Measurements from ENCODE around the gene UNC50. TPM values are rescaled to one million over a fixed set of nuclear protein-coding genes. Genes with fewer than 3 reads are reported as not detected.

Gene UNC50
- polyA plus RNA-seq, 2 of the 4 experiments (the other 2 are of a cell fraction) = 57.0 to 90.6 TPM

DNA sequence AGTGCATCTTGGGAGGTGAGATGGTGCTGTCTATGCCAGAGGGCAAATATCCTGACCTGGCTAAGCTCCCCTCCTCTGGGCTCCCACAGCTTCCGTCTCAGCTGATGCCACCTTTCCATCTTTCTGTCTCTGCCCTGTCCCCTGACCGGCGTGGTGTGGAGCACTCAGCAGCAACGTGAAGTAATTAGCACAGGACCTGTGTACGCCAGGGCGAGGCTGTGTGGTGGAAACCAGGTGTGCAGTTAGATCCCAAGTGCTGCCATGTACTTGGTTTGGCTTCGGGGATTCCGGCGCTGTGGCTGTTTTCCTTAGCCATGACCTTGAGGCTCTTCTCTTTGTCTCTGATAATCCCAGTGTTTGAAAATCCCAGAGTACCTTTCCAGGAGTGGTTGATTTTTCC is 36.6 kb upstream of the UNC50 start:
- H3K4me3 ChIP-seq = no peak overlapping the region
- H3K9me3 ChIP-seq = no peaks in the 10 kb centered on the region
- 93% methylated on average over 8 of the region's 9 CpGs for WGBS (ENCODE audit: missing lambda C conversion rate)
- POLR2A ChIA-PET = no interaction called here
- H3K4me1 ChIP-seq = no peaks in the 10 kb centered on the region
- CTCF ChIA-PET = interaction anchor here (2.4 to 5.1 kb wide), 3 partner anchors 7 to 159 kb away, joined by 9 to 20 read pairs (median 16); no protein-coding TSS in a partner anchor
- ATAC-seq = no peak
- TF ChIP-seq EP300 (IDR thresholded peaks at IDR 0.05) (no peak), NPAS2 (CRISPR knock-in tag; IDR thresholded peaks at IDR 0.05; ENCODE audit: borderline replicate concordance) (no peak), JUNB (IDR thresholded peaks at IDR 0.05) (no peak), JUN (IDR thresholded peaks at IDR 0.05) (no peak), RCOR1 (IDR thresholded peaks at IDR 0.05; ENCODE audit: low read depth, low read length) (no peak), EHMT2 (IDR thresholded peaks at IDR 0.05; ENCODE audit: low read depth) (no peak), MYC (IDR thresholded peaks at IDR 0.05; ENCODE audit: borderline replicate concordance, low read length) (no peak)
- TF ChIP-seq, protein P1, sequence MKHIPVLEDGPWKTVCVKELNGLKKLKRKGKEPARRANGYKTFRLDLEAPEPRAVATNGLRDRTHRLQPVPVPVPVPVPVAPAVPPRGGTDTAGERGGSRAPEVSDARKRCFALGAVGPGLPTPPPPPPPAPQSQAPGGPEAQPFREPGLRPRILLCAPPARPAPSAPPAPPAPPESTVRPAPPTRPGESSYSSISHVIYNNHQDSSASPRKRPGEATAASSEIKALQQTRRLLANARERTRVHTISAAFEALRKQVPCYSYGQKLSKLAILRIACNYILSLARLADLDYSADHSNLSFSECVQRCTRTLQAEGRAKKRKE (CRISPR knock-in tag; IDR thresholded peaks at IDR 0.05; ENCODE audit: low read depth) = no peak
- TF ChIP-seq, protein P2, sequence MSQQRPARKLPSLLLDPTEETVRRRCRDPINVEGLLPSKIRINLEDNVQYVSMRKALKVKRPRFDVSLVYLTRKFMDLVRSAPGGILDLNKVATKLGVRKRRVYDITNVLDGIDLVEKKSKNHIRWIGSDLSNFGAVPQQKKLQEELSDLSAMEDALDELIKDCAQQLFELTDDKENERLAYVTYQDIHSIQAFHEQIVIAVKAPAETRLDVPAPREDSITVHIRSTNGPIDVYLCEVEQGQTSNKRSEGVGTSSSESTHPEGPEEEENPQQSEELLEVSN (IDR thresholded peaks at IDR 0.05; ENCODE audit: borderline replicate concordance, low read depth) = no peak
- H3K4me2 ChIP-seq = no peak overlapping the region
- FAIRE-seq = no peak
- DNase-seq (ENCODE audit: low read depth in 1 of 2, low spot score in 1 of 2) = no peak
- H3K27ac ChIP-seq = no peak overlapping the region

DNA sequence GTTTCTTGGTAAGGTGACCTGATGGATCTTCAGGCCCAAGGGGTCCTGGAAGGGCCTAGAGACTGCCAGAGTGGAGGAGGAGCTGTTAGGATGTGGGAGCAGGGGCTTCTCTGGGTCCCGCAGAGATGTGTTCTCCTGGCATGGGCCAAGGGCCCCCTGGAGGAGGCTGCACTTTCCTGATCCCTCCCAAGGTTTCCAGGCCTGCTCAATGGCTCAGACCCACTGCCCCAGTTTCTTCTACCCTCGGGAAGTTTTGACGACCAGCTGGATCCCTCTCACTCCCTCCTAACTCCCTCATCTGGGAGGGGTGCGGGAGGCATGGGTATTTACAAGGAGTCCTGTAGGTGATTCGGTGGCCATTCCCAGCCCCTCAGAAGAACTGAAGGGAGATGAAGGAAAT is 36.2 kb upstream of the UNC50 start:
- ATAC-seq = no peak
- H3K4me1 ChIP-seq = no peaks in the 10 kb centered on the region
- POLR2A ChIA-PET = no interaction called here
- no peaks in the 10 kb centered on the region for H3K9me3 ChIP-seq
- H3K4me2 ChIP-seq = no peak overlapping the region
- no peak for DNase-seq (ENCODE audit: low read depth in 1 of 2, low spot score in 1 of 2)
- H3K4me3 ChIP-seq = no peak overlapping the region
- CTCF ChIA-PET = interaction anchor here (2.4 to 5.1 kb wide), 2 partner anchors 12 to 160 kb away, joined by 9 to 16 read pairs; no protein-coding TSS in a partner anchor
- WGBS (ENCODE audit: missing lambda C conversion rate) = 98% methylated on average over 5 of the region's 5 CpGs
- TF ChIP-seq MYC (IDR thresholded peaks at IDR 0.05; ENCODE audit: borderline replicate concordance, low read length) (no peak), EHF (CRISPR knock-in tag; IDR thresholded peaks at IDR 0.05) (no peak)
- TF ChIP-seq, protein P2 (IDR thresholded peaks at IDR 0.05; ENCODE audit: borderline replicate concordance, low read depth) = no peak
- TF ChIP-seq, protein P3, sequence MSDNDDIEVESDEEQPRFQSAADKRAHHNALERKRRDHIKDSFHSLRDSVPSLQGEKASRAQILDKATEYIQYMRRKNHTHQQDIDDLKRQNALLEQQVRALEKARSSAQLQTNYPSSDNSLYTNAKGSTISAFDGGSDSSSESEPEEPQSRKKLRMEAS (IDR thresholded peaks at IDR 0.05) = no peak
- H3K27ac ChIP-seq = no peak overlapping the region
- FAIRE-seq = no peak

DNA sequence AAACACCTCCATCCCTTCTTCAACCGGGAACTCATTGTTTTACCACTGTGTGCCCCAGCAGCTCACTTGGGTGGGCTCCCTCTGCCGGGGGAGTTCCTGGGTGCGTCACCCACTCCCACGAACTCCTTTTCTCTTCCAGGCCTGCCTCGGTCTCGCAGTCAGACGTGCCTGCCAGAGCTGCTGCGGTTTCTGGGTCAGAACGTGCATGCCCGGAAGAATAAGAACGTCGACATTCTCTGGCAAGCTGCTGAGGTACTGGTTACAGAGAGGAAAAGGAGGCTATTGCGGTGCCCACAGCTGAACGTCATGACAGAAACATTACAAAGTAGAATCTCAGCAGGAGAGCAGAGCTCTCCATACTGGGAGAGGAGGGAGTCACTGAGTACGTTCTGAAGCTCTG is 35.7 kb upstream of the UNC50 start:
- CTCF ChIA-PET = interaction anchor here (2.4 to 5.1 kb wide), 2 partner anchors 12 to 160 kb away, joined by 9 to 16 read pairs; no protein-coding TSS in a partner anchor
- 91% methylated on average over 15 of the region's 15 CpGs for WGBS (ENCODE audit: missing lambda C conversion rate)
- no peak for ATAC-seq
- Histone ChIP-seq H3K27ac (no peak overlapping the region), H3K4me3 (no peak overlapping the region), H3K4me2 (no peak overlapping the region), H3K4me1 (no peaks in the 10 kb centered on the region), H3K9me3 (no peaks in the 10 kb centered on the region)
- TF ChIP-seq KDM5A (IDR thresholded peaks at IDR 0.05) = no peak
- no peak for TF ChIP-seq SREBF2 (IDR thresholded peaks at IDR 0.05)
- TF ChIP-seq, protein P4, sequence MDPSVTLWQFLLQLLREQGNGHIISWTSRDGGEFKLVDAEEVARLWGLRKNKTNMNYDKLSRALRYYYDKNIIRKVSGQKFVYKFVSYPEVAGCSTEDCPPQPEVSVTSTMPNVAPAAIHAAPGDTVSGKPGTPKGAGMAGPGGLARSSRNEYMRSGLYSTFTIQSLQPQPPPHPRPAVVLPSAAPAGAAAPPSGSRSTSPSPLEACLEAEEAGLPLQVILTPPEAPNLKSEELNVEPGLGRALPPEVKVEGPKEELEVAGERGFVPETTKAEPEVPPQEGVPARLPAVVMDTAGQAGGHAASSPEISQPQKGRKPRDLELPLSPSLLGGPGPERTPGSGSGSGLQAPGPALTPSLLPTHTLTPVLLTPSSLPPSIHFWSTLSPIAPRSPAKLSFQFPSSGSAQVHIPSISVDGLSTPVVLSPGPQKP (IDR thresholded peaks at IDR 0.05; ENCODE audit: low read depth, low read length) = no peak
- POLR2A ChIA-PET = no interaction called here
- no peak for DNase-seq (ENCODE audit: low read depth in 1 of 2, low spot score in 1 of 2)
- no peak for FAIRE-seq

DNA sequence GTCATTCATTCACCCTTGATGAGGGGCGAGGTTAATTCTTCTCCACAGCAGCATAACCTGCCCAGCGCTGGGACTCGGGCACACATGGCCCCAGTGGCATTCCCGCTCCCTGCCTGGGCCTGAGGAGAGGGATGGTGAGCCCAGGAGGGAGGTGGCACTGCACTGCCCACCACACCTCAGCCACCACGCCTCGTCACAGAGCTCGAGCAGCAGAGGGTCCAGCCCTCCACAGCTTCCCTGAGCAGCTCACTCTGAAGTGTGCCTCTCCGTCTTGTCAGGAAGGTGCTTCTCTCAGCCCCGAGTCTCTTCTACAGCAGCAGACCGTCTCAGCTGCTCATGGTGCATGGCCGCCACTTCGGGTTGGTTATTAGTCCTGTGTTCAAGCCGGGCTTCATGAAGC is 35.0 kb upstream of the UNC50 start:
- Histone ChIP-seq H3K4me3 (no peak overlapping the region), H3K4me1 (no peaks in the 10 kb centered on the region), H3K9me3 (no peaks in the 10 kb centered on the region), H3K4me2 (no peak overlapping the region), H3K27ac (no peak overlapping the region)
- ChIA-PET CTCF (interaction anchor here (5.1 kb wide), 1 partner anchor 161 kb away, joined by 16 read pairs; no protein-coding TSS in a partner anchor), POLR2A (no interaction called here)
- no peak for FAIRE-seq
- 87% methylated on average over 10 of the region's 13 CpGs for WGBS (ENCODE audit: missing lambda C conversion rate)
- no peak for DNase-seq (ENCODE audit: low read depth in 1 of 2, low spot score in 1 of 2)
- no peak for ATAC-seq
- TF ChIP-seq KDM1A (IDR thresholded peaks at IDR 0.05; ENCODE audit: low read depth) (no peak), NPAS2 (CRISPR knock-in tag; IDR thresholded peaks at IDR 0.05; ENCODE audit: borderline replicate concordance) (no peak), JUN (IDR thresholded peaks at IDR 0.05) (no peak), CHD4 (IDR thresholded peaks at IDR 0.05; ENCODE audit: borderline replicate concordance) (no peak), NFE2L2 (conservative IDR thresholded peaks at IDR 0.05; ENCODE audit: low read length) (no peak), PHF8 (IDR thresholded peaks at IDR 0.05; ENCODE audit: borderline replicate concordance, low read depth) (no peak), HOXB5 (CRISPR knock-in tag; IDR thresholded peaks at IDR 0.05) (no peak), RCOR1 (IDR thresholded peaks at IDR 0.05; ENCODE audit: low read depth, low read length) (no peak), HEYL (CRISPR knock-in tag; IDR thresholded peaks at IDR 0.05) (no peak), MAFK (IDR thresholded peaks at IDR 0.05; ENCODE audit: partially characterized antibody) (no peak), NR3C1 (IDR thresholded peaks at IDR 0.05) (no peak), TP53 (CRISPR knock-in tag; IDR thresholded peaks at IDR 0.05) (no peak)
- TF ChIP-seq, protein P5, sequence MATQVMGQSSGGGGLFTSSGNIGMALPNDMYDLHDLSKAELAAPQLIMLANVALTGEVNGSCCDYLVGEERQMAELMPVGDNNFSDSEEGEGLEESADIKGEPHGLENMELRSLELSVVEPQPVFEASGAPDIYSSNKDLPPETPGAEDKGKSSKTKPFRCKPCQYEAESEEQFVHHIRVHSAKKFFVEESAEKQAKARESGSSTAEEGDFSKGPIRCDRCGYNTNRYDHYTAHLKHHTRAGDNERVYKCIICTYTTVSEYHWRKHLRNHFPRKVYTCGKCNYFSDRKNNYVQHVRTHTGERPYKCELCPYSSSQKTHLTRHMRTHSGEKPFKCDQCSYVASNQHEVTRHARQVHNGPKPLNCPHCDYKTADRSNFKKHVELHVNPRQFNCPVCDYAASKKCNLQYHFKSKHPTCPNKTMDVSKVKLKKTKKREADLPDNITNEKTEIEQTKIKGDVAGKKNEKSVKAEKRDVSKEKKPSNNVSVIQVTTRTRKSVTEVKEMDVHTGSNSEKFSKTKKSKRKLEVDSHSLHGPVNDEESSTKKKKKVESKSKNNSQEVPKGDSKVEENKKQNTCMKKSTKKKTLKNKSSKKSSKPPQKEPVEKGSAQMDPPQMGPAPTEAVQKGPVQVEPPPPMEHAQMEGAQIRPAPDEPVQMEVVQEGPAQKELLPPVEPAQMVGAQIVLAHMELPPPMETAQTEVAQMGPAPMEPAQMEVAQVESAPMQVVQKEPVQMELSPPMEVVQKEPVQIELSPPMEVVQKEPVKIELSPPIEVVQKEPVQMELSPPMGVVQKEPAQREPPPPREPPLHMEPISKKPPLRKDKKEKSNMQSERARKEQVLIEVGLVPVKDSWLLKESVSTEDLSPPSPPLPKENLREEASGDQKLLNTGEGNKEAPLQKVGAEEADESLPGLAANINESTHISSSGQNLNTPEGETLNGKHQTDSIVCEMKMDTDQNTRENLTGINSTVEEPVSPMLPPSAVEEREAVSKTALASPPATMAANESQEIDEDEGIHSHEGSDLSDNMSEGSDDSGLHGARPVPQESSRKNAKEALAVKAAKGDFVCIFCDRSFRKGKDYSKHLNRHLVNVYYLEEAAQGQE (IDR thresholded peaks at IDR 0.05) = no peak
